Naive B cell (primary cell): ENCODE measurements around the gene TEX13D. TPM values are rescaled to one million over a fixed set of nuclear protein-coding genes. Genes with fewer than 3 reads are reported as not detected.

Experiments used
- ATAC-seq, 2 donors: fragments of 150-1000 bp; cut with Tn5 transposase; 2 replicates each; pipeline ENCODE4 v1.10.0; 2021; ENCODE audit warnings: low read depth in 2 of 2, mild to moderate bottlenecking in 2 of 2, moderate library complexity in 2 of 2
- DNase-seq: peaks from one replicate; pipeline ENCODE4 v3.0.0; 2022
- H3K27ac Mint-ChIP-seq, 6 donors: one replicate each; pipeline ENCODE4 v1.8.0; 2020 to 2022; ENCODE audit warnings: mild to moderate bottlenecking in 6 of 6, mixed read lengths in 6 of 6, moderate library complexity in 5 of 6, inconsistent platforms in 2 of 6
- H3K27me3 Mint-ChIP-seq, 3 donors: one replicate each; pipeline ENCODE4 v1.8.0; 2021 to 2022; ENCODE audit warnings: mixed read lengths in 3 of 3, mild to moderate bottlenecking in 1 of 3
- H3K36me3 Mint-ChIP-seq, 2 donors: one replicate each; pipeline ENCODE4 v1.8.0; 2020 to 2022; ENCODE audit warnings: mixed read lengths in 2 of 2, inconsistent platforms in 1 of 2, mild to moderate bottlenecking in 1 of 2
- H3K4me1 Mint-ChIP-seq, 3 donors: one replicate each; pipeline ENCODE4 v1.8.0; 2020 to 2022; ENCODE audit warnings: mixed read lengths in 3 of 3, inconsistent platforms in 1 of 3, mild to moderate bottlenecking in 1 of 3, moderate library complexity in 1 of 3
- H3K4me3 Mint-ChIP-seq, 8 donors: one replicate each; pipeline ENCODE4 v1.8.0; 2020 to 2022; ENCODE audit warnings: mild to moderate bottlenecking in 8 of 8, mixed read lengths in 8 of 8, moderate library complexity in 8 of 8, inconsistent platforms in 2 of 8
- H3K9me3 Mint-ChIP-seq, 7 donors: one replicate each; pipeline ENCODE4 v1.8.0; 2020 to 2022; ENCODE audit warnings: mixed read lengths in 7 of 7, mild to moderate bottlenecking in 5 of 7, inconsistent platforms in 2 of 7, moderate library complexity in 1 of 7
- polyA plus RNA-seq, 6 donors: library from polyadenylated mRNA; unstranded; fragments of 300-500 nt; fragmentation: Illumina TruSeq; gene quantifications; one replicate each; pipeline ENCODE4 v1.2.3, GENCODE V29; 2021; ENCODE audit warnings: low read depth in 6 of 6

TEX13D gene
- polyA plus RNA-seq, 6 donors from 2014 or later = not detected

- Mint-ChIP-seq H3K9me3 (no peaks in the 10 kb centered on the region), H3K36me3 (no peaks in the 10 kb centered on the region), H3K4me3 (no peak overlapping the region), H3K4me1 (no peaks in the 10 kb centered on the region), H3K27ac (no peak overlapping the region), H3K27me3 (no peaks in the 10 kb centered on the region)
- ATAC-seq (no peak), DNase-seq (no peak)
Measured at GRCh38 chrX:124369722-124370121, 37.3 kb downstream of the TEX13D start.

DNA sequence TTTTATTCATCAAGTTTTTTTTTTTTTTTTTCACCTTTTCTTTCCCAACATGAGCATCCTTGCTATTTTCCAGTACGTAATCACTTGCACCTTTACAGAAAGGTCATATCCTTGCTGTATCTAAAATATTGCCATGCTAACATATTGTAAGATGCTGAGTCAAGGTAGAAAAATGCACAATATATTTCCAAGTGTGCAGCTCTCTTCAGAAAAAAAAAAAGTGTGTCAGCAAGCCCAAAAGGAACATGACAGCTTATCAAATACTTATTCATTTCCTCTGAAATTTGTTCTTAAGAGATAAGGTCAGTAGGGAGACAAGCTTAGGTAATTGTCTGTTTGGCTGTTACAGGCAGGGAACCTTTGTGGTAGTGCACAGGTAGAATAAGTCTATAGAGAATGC, 40.9 kb downstream of the TEX13D start:
- no peak overlapping the region for H3K27ac Mint-ChIP-seq
- no peak overlapping the region for H3K4me3 Mint-ChIP-seq
- no peaks in the 10 kb centered on the region for H3K4me1 Mint-ChIP-seq
- H3K9me3 Mint-ChIP-seq = no peaks in the 10 kb centered on the region
- no peak for DNase-seq
- H3K36me3 Mint-ChIP-seq = no peaks in the 10 kb centered on the region
- ATAC-seq = no peak
- H3K27me3 Mint-ChIP-seq = no peaks in the 10 kb centered on the region

DNA sequence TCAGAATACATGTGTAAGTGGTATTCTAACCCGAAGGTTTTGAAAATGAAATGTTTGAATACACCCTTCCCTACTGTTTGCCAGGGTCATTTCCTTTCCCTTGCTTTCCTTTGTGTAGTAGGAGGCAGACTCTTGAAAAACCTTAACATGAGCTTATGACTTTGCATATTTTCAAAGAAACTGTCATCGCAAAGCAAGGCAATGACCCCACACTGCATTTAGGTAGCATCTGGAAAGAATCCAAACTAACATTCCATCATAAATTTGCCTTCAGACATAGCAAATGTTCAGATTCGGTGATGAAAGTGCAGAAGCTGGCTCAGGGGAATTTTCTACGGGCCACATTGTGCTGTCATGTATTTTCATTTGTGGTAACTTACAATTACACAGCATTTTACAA, 46.2 kb downstream of the TEX13D start:
- Mint-ChIP-seq H3K4me3 (no peak overlapping the region), H3K27ac (no peak overlapping the region), H3K36me3 (no peaks in the 10 kb centered on the region), H3K9me3 (no peaks in the 10 kb centered on the region), H3K4me1 (no peaks in the 10 kb centered on the region), H3K27me3 (peaks cover 0 to 12% (median 0%) of the 10 kb centered on the region in 3 donors)
- DNase-seq (no peak), ATAC-seq (no peak)

GRCh38 chrX:124383354-124383753, 50.9 kb downstream of the TEX13D start:
- Mint-ChIP-seq H3K4me1 (no peaks in the 10 kb centered on the region), H3K36me3 (no peaks in the 10 kb centered on the region), H3K27me3 (peaks cover 0 to 19% (median 0%) of the 10 kb centered on the region in 3 donors), H3K9me3 (no peaks in the 10 kb centered on the region), H3K27ac (no peak overlapping the region), H3K4me3 (no peak overlapping the region)
- DNase-seq = no peak
- no peak for ATAC-seq

GRCh38 chrX:124386401-124386800, 53.9 kb downstream of the TEX13D start:
- Mint-ChIP-seq H3K27ac (no peak overlapping the region), H3K9me3 (no peaks in the 10 kb centered on the region), H3K36me3 (no peaks in the 10 kb centered on the region), H3K27me3 (peaks cover 0 to 7% (median 0%) of the 10 kb centered on the region in 3 donors), H3K4me1 (no peaks in the 10 kb centered on the region), H3K4me3 (no peak overlapping the region)
- no peak for DNase-seq
- no peak for ATAC-seq

Other genes with a start within 250 kb of the TEX13D start
- under 1 TPM in 5 of 6 donors, not detected in 1; 0.11 to 0.93 (median 0.52) TPM for gene SH2D1A, start 13.9 kb downstream of the TEX13D start, polyA plus RNA-seq